Neural cell (in vitro differentiated cells): ENCODE data around the gene PCDHB10.

Experiments used
- CTCF ChIP-seq: fragments of 450-650 bp; IDR thresholded peaks from 2 replicates; pipeline ENCODE4 v1.5.1; 2014; ENCODE audit warnings: antibody characterized with exemption, mild to moderate bottlenecking, moderate library complexity; ENCODE audit not compliant: poor library complexity, severe bottlenecking
- EZH2 ChIP-seq: fragments of 200-600, 300-800 bp; shearing (Covaris generic), sonication (generic); IDR thresholded peaks from 2 replicates; pipeline ENCODE4 v1.6.1; 2014; ENCODE audit warnings: antibody characterized with exemption, low read length, borderline replicate concordance, mild to moderate bottlenecking; ENCODE audit not compliant: insufficient read depth, poor library complexity, severe bottlenecking
- MXI1 ChIP-seq: fragments of 450-650 bp; conservative IDR thresholded peaks from 2 replicates; pipeline ENCODE4 v1.6.1; 2014; ENCODE audit warnings: antibody characterized with exemption, mild to moderate bottlenecking; ENCODE audit not compliant: poor library complexity, severe bottlenecking
- POLR2AphosphoS5 ChIP-seq: IDR thresholded peaks from 2 replicates; pipeline ENCODE4 v1.6.1; 2012
- TF ChIP-seq, protein P1 (sequence below): IDR thresholded peaks from 2 replicates; pipeline ENCODE4 v1.6.1; 2012; ENCODE audit warnings: borderline replicate concordance

- TF ChIP-seq, protein P1, sequence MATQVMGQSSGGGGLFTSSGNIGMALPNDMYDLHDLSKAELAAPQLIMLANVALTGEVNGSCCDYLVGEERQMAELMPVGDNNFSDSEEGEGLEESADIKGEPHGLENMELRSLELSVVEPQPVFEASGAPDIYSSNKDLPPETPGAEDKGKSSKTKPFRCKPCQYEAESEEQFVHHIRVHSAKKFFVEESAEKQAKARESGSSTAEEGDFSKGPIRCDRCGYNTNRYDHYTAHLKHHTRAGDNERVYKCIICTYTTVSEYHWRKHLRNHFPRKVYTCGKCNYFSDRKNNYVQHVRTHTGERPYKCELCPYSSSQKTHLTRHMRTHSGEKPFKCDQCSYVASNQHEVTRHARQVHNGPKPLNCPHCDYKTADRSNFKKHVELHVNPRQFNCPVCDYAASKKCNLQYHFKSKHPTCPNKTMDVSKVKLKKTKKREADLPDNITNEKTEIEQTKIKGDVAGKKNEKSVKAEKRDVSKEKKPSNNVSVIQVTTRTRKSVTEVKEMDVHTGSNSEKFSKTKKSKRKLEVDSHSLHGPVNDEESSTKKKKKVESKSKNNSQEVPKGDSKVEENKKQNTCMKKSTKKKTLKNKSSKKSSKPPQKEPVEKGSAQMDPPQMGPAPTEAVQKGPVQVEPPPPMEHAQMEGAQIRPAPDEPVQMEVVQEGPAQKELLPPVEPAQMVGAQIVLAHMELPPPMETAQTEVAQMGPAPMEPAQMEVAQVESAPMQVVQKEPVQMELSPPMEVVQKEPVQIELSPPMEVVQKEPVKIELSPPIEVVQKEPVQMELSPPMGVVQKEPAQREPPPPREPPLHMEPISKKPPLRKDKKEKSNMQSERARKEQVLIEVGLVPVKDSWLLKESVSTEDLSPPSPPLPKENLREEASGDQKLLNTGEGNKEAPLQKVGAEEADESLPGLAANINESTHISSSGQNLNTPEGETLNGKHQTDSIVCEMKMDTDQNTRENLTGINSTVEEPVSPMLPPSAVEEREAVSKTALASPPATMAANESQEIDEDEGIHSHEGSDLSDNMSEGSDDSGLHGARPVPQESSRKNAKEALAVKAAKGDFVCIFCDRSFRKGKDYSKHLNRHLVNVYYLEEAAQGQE, result no peak
- TF ChIP-seq CTCF, result no peak
- no peak for TF ChIP-seq POLR2AphosphoS5
- TF ChIP-seq MXI1, result no peak
- no peak for TF ChIP-seq EZH2
Measured at GRCh38 chr5:141241496-141241895, 49.3 kb downstream of the PCDHB10 start.
